ENCODE data around the gene PTPRCAP.
"Not testable (repeated sequence)": the region's sequence is repeated elsewhere in the genome, so short reads cannot be mapped to it uniquely, and the experiment has no call there.

PTPRCAP gene, protein sequence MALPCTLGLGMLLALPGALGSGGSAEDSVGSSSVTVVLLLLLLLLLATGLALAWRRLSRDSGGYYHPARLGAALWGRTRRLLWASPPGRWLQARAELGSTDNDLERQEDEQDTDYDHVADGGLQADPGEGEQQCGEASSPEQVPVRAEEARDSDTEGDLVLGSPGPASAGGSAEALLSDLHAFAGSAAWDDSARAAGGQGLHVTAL

DNA sequence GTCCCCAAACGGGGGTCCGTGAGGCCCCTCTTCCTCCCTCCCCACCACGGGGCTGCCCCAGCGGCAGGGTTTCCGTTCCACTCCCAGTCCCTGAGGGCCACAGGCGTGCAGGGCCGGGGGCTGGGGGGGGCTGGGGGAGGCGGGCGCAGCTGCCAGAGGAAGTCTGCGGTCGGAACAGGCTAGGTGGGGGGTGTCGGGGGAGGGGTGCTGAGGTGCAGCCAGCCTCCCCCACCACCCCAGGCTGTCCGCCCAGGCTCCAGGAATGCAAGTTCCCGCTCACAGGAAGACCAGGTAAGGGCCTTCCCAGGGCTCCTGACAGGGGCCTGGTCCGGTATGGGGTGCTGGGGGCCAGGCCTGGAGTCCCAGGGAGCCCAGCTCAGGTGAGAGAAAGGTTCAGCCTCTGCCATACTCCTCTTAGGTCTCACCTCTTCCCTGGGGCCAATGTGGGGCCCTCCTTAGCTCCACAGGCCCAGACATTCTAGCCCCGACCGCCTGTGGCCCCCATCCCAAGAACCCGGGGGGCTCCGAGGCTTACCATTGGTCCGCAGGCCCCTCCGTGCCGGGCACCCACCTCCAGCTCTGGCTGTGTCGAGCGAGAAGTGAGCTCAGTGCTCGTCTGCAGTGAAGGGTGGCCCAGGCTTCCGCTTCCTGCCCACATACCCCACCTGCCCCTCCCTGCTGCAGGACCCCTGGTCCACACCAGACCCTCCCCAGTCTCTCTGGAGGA, at the start of gene PTPRCAP:
Gene PTPRCAP (minus strand): TSS at position 601 of the 727 bp plus-strand sequence. CDS start 63 bp downstream, at position 538.
- DNase-seq: no peak

- no peak for DNase-seq
These were observed 49.2 kb upstream of the PTPRCAP start for GRCh38 chr11:67486481-67487195.

- not testable (repeated sequence) for DNase-seq
These were observed 48.4 kb upstream of the PTPRCAP start for GRCh38 chr11:67485873-67486361.

- no peak for DNase-seq
These were observed 47.4 kb upstream of the PTPRCAP start for GRCh38 chr11:67484847-67485311.

DNA sequence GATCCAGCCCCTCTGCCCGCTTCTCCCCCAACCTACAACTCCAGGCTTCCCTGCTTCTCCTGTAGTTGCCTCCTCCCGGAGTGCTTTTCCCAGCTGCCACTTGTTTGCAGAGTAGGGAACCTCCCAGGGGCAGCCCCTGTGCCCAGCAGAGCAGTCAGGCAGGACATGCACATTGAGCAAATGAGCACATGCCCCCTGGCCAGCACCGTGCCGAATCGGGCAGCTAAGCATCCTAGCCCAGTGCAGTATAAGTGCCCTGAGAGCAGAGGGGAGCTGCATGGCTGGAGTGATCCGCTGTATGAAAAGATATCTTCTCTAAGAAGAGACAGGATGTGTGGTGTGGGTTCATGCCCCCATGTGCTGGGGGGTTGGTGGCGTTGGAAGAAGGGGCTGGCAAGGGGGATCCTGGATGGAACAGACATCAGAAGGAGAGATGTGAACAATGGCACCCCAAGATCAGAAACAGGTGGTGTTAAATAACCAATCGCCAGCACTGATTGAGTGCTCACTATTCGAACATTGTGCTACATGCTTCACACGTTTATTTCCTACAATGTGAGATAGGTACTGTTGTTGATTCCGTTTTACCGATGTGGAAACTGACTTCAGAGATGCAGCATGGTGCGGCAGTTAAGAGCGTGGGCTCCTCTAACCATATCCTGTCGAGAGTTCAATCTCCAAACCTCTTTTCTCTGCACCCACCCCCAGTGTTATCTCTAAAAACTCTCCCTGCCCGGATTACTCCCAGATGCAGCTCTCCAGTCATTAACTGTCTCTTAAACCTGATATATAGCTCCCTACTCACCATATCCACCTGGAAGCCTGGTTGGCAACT, 46.6 kb upstream of the PTPRCAP start:
- DNase-seq: no peak

DNA sequence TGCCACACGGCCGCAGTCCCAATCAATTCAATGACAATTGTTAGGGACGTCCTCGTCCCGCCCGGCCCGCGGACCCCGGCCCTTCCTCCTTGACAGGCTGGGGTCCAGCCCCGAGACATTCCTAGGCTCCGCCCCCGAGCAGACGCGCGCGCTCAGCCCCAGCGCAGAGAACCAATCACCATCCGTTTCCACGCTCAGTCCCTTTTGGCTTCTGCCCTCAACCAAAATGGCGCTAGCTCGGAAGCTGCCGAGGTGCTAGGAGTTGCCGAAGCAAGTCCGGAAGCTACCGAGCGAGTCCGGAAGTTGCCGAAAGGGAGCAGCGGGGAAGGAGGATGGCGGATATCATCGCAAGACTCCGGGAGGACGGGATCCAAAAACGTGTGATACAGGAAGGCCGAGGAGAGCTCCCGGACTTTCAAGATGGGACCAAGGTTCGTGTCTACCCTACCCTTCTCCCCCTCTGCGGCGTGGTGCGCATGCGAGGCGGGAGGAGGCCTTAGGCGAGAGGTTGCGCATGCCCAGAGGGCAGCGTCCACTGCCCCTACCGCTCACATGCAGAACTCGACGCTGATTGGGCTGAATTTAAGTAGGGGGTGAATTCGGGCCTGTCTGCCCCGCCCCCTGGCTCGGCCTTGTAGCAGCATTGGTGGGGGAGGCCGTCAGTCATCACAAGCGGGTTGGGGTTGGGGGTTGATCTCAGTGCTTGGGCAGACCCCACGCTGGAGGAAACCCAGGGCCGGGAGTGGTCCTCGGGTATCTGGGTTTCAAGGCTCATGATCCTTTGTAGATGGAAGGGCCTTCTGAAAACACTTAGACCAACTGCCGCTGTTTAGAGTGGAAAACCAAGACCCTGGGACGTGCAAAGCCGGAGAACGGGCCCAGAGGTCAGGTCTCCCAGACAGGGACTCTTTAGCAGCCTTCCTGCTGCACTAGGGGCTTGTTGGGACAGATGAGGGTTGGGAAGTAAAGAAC, 45.6 kb upstream of the PTPRCAP start, which contains the start of gene AIP:
Gene AIP (plus strand): TSS at position 200 of the 972 bp plus-strand sequence. CDS start 133 bp downstream, at position 333.
- peak; percentile 99 for DNase-seq

GRCh38 chr11:67482275-67482826, 44.9 kb upstream of the PTPRCAP start:
- DNase-seq: no peak

DNA sequence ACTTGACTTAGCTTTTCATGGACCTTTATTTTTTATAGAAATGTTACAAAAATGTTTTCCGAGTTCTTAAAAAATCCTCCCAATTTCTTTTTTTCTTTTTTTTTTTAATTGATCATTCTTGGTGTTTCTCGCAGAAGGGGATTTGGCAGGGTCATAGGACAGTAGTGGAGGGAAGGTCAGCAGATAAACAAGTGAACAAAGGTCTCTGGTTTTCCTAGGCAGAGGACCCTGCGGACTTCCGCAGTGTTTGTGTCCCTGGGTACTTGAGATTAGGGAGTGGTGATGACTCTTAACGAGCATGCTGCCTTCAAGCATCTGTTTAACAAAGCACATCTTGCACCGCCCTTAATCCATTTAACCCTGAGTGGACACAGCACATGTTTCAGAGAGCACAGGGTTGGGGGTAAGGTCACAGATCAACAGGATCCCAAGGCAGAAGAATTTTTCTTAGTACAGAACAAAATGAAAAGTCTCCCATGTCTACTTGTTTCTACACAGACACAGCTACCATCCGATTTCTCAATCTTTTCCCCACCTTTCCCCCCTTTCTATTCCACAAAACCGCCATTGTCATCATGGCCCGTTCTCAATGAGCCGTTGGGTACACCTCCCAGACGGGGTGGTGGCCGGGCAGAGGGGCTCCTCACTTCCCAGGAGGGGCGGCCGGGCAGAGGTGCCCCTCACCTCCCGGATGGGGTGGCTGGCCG, 40.0 kb upstream of the PTPRCAP start:
- not testable (repeated sequence) for DNase-seq

DNA sequence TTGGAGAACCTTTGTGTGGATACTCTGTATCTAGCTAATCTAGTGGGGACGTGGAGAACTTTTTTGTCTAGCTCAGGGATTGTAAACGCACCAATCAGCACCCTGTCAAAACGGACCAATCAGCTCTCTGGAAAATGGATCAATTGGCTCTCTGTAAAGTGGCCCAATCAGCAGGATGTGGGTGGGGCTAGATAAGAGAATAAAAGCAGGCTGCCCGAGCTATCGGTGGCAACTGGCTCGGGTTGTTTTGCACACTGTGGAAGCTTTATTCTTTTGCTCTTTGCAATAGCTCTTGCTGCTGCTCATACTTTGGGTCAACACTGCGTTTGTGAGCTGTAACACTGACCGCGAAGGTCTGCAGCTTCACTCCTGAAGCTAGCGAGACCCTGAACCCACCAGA, 39.2 kb upstream of the PTPRCAP start:
- DNase-seq: not testable (repeated sequence)

DNA sequence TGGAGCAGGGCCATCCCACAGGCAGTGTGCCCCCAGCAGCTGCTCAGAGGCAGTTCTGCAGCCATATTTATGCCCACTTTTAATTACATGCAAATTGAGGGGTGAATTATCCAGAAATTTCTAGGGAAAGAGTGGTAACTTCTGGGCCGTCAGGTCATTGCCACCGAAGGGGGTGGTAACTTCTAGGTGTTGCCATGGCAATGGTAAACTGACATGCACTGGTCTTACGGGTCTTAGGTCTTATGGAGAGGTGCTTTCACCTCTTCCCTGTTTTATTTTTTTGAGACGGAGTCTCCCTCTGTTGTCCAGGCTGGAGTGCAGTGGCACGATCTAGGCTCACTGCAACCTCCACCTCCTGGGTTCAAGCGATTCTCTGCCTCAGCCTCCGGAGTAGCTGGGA, 35.4 kb upstream of the PTPRCAP start:
- no peak for DNase-seq

DNA sequence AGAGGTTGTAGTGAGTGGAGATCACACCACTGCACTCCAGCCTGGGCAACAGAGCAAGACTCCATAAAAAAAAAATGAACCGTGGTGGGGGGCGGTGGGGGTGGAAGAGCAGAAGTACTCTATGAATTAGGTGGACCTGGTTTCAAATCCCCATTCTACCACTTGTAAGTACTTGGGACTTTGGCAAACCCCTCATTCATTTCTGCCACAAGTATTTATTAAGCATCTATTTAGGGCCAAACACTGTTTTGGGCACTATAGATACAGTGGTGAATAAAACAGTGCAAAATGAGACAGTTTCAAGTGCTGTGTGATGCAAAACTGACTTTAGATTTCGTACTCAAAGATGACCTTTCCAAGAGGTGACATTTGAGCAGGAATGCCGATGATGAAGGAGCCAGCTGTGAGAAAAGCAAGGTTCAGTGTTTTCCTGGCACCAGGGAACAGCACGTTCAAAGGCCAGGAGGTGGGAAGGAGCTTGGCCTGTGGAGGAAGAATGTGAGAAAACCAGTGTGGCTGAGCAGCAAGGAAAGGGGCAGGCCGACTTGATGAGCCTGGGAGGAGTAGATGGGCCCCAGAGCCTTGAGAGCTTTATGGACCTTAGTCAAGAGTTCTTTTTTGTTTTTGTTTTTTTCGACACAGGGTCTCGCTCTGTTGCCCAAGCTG, 33.0 kb upstream of the PTPRCAP start:
- no peak for DNase-seq

- no peak for DNase-seq
These were observed 32.0 kb upstream of the PTPRCAP start for GRCh38 chr11:67469508-67469811.

- peak; percentile 92 for DNase-seq
These were observed 31.5 kb upstream of the PTPRCAP start, which contains the start of gene TMEM134 for GRCh38 chr11:67468759-67469507. Gene TMEM134, minus strand, starts transcription at chr11:67469251. Its CDS starts 59 bp downstream, at chr11:67469192.

- no peak for DNase-seq
These were observed 30.9 kb upstream of the PTPRCAP start for GRCh38 chr11:67468456-67468758.

DNA sequence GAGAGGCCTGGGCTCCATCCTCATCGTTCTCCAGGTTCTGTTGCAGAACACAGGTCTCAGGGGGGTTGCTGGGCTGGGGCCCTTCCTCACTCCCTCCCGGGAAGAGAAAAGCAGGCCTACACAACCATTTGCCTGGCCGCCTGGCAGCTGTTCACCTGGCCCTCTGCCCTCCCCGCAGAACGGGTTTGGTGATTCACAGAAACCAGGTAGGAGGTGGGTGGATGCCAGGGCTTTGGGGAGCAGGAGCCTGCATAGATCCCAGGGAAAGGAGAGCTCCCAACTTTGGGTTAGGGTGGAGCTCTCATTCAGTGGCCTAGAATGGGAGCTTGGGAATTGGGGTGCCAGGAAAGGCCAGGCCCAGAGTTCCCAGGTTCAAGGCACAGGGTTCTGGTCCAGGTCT, 30.6 kb upstream of the PTPRCAP start:
- peak; percentile 15 for DNase-seq

GRCh38 chr11:67466962-67467771, 29.7 kb upstream of the PTPRCAP start:
- DNase-seq: no peak

- DNase-seq: no peak
These were observed 28.9 kb upstream of the PTPRCAP start for GRCh38 chr11:67466367-67466766.

DNA sequence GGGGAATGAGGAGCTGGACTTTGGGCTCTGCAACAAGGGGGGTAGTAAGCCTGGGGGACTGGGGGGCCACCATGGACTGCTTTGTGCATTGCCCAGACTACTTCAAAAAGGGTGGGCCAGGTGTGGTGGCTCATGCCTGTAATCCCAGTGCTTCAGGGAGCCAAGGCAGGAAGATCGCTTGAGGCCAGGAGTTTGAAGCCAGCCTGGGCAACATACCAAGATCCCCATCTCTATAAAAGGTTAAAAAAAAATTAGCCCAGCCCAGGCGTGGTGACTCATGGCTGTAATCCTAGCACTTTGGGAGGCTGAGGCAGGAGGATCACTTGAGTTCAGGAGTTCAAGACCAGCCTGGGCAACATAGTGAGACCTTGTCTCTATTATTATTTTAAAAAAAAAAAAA, 28.0 kb upstream of the PTPRCAP start:
- DNase-seq: not testable (repeated sequence)
